CD14-positive monocyte (primary cell): ENCODE results near the gene DCD. TPM values are rescaled to one million over a fixed set of nuclear protein-coding genes. Genes with fewer than 3 reads are reported as not detected.

Experiments
- DNase-seq, 3 donors: peaks; one replicate each; pipeline ENCODE4 v3.0.0-alpha.2; 2011 to 2022
- H2AFZ ChIP-seq: 2 replicates; pipeline ENCODE4 v1.6.0; 2012; ENCODE audit warnings: mild to moderate bottlenecking, low read depth, low read length, inconsistent platforms; ENCODE audit not compliant: insufficient read depth, poor library complexity, severe bottlenecking
- H3K27ac ChIP-seq, 2 donors: 1 replicate in 1 of 2; 2 replicates in 1 of 2; pipeline ENCODE4 v1.5.1; 2012 to 2013; ENCODE audit warnings: low read length in 2 of 2, control low read depth in 1 of 2, inconsistent platforms in 1 of 2, low read depth in 1 of 2, mild to moderate bottlenecking in 1 of 2
- H3K27me3 ChIP-seq, 2 donors: one replicate each; pipeline versions ENCODE4 v1.6.0 to v1.6.1; 2011 to 2013; ENCODE audit warnings: low read length in 2 of 2; ENCODE audit not compliant: control insufficient read depth in 2 of 2, insufficient read depth in 2 of 2
- H3K36me3 ChIP-seq, 2 donors: replicated peaks in 1 of 2; 1 replicate in 1 of 2; 2 replicates in 1 of 2; pipeline versions ENCODE4 v1.5.1 to v1.6.1; 2012 to 2013; ENCODE audit warnings: low read length in 2 of 2, control low read depth in 1 of 2, inconsistent platforms in 1 of 2, mild to moderate bottlenecking in 1 of 2; ENCODE audit not compliant: insufficient read depth in 2 of 2, control insufficient read depth in 1 of 2
- H3K4me1 ChIP-seq, 2 donors: 1 replicate in 1 of 2; 2 replicates in 1 of 2; pipeline versions ENCODE4 v1.5.1 to v1.6.1; 2012 to 2013; ENCODE audit warnings: low read length in 2 of 2, control low read depth in 1 of 2, inconsistent platforms in 1 of 2, mild to moderate bottlenecking in 1 of 2, moderate library complexity in 1 of 2; ENCODE audit not compliant: insufficient read depth in 2 of 2, control insufficient read depth in 1 of 2
- H3K4me2 ChIP-seq: replicated peaks from 2 replicates; pipeline ENCODE3; 2012; ENCODE audit warnings: low read length, moderate library complexity, mild to moderate bottlenecking; ENCODE audit not compliant: poor library complexity, severe bottlenecking; ENCODE audit errors: extremely low read depth
- H3K4me3 ChIP-seq, 3 experiments: fragments of 200-600 bp in 1 of 3; sonication (generic) in 1 of 3; replicated peaks in 1 of 3; 1 replicate in 2 of 3; 2 replicates in 1 of 3; pipeline ENCODE4 v1.5.1; 2011 to 2013; ENCODE audit warnings: low read length in 3 of 3, mild to moderate bottlenecking in 3 of 3, control low read depth in 2 of 3, low read depth in 2 of 3, inconsistent platforms in 1 of 3, moderate library complexity in 1 of 3
- H3K79me2 ChIP-seq: 2 replicates; pipeline ENCODE4 v1.6.0; 2012; ENCODE audit warnings: mild to moderate bottlenecking, control low read depth, inconsistent platforms, low read length, moderate library complexity; ENCODE audit not compliant: insufficient read depth
- H3K9ac ChIP-seq: 2 replicates; pipeline ENCODE4 v1.6.0; 2017; ENCODE audit warnings: low read length, mild to moderate bottlenecking; ENCODE audit not compliant: insufficient read depth, poor library complexity, severe bottlenecking
- H3K9me3 ChIP-seq, 2 donors: replicated peaks in 1 of 2; 1 replicate in 1 of 2; 2 replicates in 1 of 2; pipeline versions ENCODE4 v1.5.1 to v1.6.1; 2012 to 2013; ENCODE audit warnings: low read length in 2 of 2, control low read depth in 1 of 2; ENCODE audit not compliant: control insufficient read depth in 1 of 2, insufficient read depth in 1 of 2
- H4K20me1 ChIP-seq: 2 replicates; pipeline ENCODE4 v1.6.0; 2012; ENCODE audit warnings: mild to moderate bottlenecking, low read length, control low read depth, moderate library complexity; ENCODE audit not compliant: insufficient read depth
- H3K27ac Mint-ChIP-seq, 7 donors: one replicate each; pipeline ENCODE4 v1.8.0; 2020; ENCODE audit warnings: mild to moderate bottlenecking in 7 of 7, mixed read lengths in 7 of 7, moderate library complexity in 6 of 7, inconsistent platforms in 2 of 7
- H3K27me3 Mint-ChIP-seq, 3 donors: one replicate each; pipeline ENCODE4 v1.8.0; 2021 to 2022; ENCODE audit warnings: low read depth in 3 of 3, mild to moderate bottlenecking in 3 of 3, mixed read lengths in 3 of 3, moderate library complexity in 3 of 3, inconsistent platforms in 1 of 3
- H3K36me3 Mint-ChIP-seq, 2 donors: one replicate each; pipeline ENCODE4 v1.8.0; 2020; ENCODE audit warnings: mixed read lengths in 2 of 2, inconsistent platforms in 1 of 2, mild to moderate bottlenecking in 1 of 2
- H3K4me1 Mint-ChIP-seq: one replicate; pipeline ENCODE4 v1.8.0; 2020; ENCODE audit warnings: mild to moderate bottlenecking, mixed read lengths
- H3K4me3 Mint-ChIP-seq, 2 donors: one replicate each; pipeline ENCODE4 v1.8.0; 2020; ENCODE audit warnings: mild to moderate bottlenecking in 2 of 2, mixed read lengths in 2 of 2, moderate library complexity in 1 of 2
- H3K9me3 Mint-ChIP-seq, 7 donors: one replicate each; pipeline ENCODE4 v1.8.0; 2020 to 2022; ENCODE audit warnings: mixed read lengths in 7 of 7, mild to moderate bottlenecking in 6 of 7, moderate library complexity in 6 of 7, inconsistent platforms in 2 of 7
- CTCF ChIP-seq: fragments of 200-600 bp; IDR thresholded peaks from one replicate; pipeline ENCODE4 v1.8.0; 2022; ENCODE audit warnings: antibody characterized with exemption, mild to moderate bottlenecking
- WGBS: methylation state at CpG from one replicate; pipeline ENCODE4 v1.1.5; 2013; ENCODE audit warnings: missing lambda C conversion rate; ENCODE audit not compliant: insufficient coverage; 5-methylcytosine and 5-hydroxymethylcytosine counted together
- intact Hi-C, 2 donors: fragments of 100-400 bp; cut with micrococcal nuclease; formaldehyde crosslinking; loops; one replicate each; pipeline versions ENCODE4 v1.15.0 to v1.15.1; 2023
- polyA plus RNA-seq, 3 donors: library from polyadenylated mRNA; depleted of rRNA in 1 of 3; unstranded in 2 of 3; stranded (reverse) in 1 of 3; fragments of 300-500 nt in 2 of 3; fragments of >200 nt in 1 of 3; fragmentation: Illumina TruSeq in 2 of 3; gene quantifications; 1 replicate in 2 of 3; 2 replicates in 1 of 3; pipeline ENCODE4 v1.2.3, GENCODE V29; 2012 to 2021

Gene DCD
- polyA plus RNA-seq, 3 donors, result not detected

DNA sequence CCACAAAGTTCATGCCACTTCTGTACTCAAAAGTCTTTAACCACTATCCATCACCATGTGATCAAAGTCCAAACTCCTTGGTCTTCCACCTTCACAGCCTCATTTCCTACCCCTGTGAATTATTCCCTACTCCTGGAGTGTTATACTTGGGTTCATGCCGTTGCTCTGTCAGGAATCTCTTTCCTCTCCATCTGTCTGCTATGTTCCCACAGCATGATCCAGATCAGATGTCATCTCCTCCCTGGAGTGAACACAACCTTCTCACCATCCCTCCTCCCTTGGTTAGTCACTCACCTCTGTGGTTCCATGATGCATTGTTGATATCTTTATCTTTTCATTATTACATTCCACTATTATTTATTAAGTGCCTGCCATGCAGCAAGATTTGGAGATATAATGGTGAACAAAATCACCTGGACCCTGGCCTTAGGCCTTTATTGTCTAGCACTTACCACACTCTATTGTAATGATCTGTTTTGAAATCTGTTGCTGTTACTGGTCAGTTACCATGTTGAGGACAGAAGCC is 35.9 kb downstream of the DCD start:
- H3K9ac ChIP-seq, result no peak overlapping the region
- peaks cover 0 to 4% of the 10 kb centered on the region in 2 donors for H3K4me1 ChIP-seq
- no peak overlapping the region for H3K4me3 ChIP-seq
- DNase-seq, result no peak
- no peaks in the 10 kb centered on the region for H3K36me3 ChIP-seq
- no peaks in the 10 kb centered on the region for H3K9me3 ChIP-seq
- no peaks in the 10 kb centered on the region for H4K20me1 ChIP-seq
- H3K4me3 Mint-ChIP-seq, result no peak overlapping the region
- H3K9me3 Mint-ChIP-seq, result no peaks in the 10 kb centered on the region
- no CpG with 5 or more reads among the region's 1 CpG for WGBS
- no peak overlapping the region for H3K4me2 ChIP-seq
- peaks cover 6 to 14% (median 9%) of the 10 kb centered on the region in 3 donors for H3K27me3 Mint-ChIP-seq
- H3K27ac Mint-ChIP-seq, result no peak overlapping the region
- no peak for TF ChIP-seq CTCF
- intact Hi-C loops, result no loop called here
- no peak overlapping the region for H2AFZ ChIP-seq
- no peak overlapping the region for H3K27ac ChIP-seq
- no peaks in the 10 kb centered on the region for H3K79me2 ChIP-seq
- peaks cover 0 to 4% of the 10 kb centered on the region in 2 donors for H3K27me3 ChIP-seq
- H3K4me1 Mint-ChIP-seq, result peaks cover 11% of the 10 kb centered on the region
- no peaks in the 10 kb centered on the region for H3K36me3 Mint-ChIP-seq

DNA sequence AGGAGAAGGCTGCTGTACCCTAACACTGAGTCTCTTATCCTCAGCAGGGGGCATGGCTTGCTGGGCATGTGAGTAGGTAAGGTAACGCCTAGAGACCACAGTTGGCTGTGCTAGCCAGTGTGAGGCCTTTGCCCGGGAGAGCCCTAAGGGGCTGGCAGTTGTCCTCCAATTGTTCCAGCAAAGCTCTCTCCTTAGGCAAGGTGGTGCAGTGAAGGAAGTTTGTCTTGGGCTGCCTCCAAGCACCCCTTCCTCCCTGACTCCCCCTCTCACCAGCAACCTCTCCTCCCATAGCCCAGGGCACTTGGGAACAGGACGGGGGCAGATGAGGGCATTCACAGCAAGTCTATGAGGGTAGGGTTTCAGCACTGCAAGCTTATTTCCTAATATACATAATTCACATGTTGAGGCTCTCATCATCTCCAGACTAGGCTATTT is 36.4 kb downstream of the DCD start:
- no peak overlapping the region for H3K4me3 Mint-ChIP-seq
- H3K4me1 Mint-ChIP-seq, result peaks cover 6% of the 10 kb centered on the region
- H3K9me3 Mint-ChIP-seq, result no peaks in the 10 kb centered on the region
- H3K4me3 ChIP-seq, result no peak overlapping the region
- no peaks in the 10 kb centered on the region for H3K36me3 Mint-ChIP-seq
- peaks cover 0 to 2% of the 10 kb centered on the region in 2 donors for H3K27me3 ChIP-seq
- no peaks in the 10 kb centered on the region for H3K9me3 ChIP-seq
- no peak overlapping the region for H3K9ac ChIP-seq
- H3K4me2 ChIP-seq, result no peak overlapping the region
- intact Hi-C loops, result no loop called here
- H3K27me3 Mint-ChIP-seq, result peaks cover 5 to 14% (median 11%) of the 10 kb centered on the region in 3 donors
- H3K4me1 ChIP-seq, result peaks cover 0 to 3% of the 10 kb centered on the region in 2 donors
- H3K27ac Mint-ChIP-seq, result no peak overlapping the region
- TF ChIP-seq CTCF, result no peak
- WGBS, result no CpG with 5 or more reads among the region's 3 CpGs
- no peak overlapping the region for H3K27ac ChIP-seq
- no peak overlapping the region for H2AFZ ChIP-seq
- no peaks in the 10 kb centered on the region for H3K36me3 ChIP-seq
- H4K20me1 ChIP-seq, result no peaks in the 10 kb centered on the region
- H3K79me2 ChIP-seq, result no peaks in the 10 kb centered on the region
- no peak for DNase-seq
